A549 (cell line): Measurements from ENCODE around the gene GIMAP5. TPM values are rescaled to one million over a fixed set of nuclear protein-coding genes. Genes with fewer than 3 reads are reported as not detected.

ENCODE experiments used
- ATAC-seq, 2 experiments: fragments of 200-7000 bp in 1 of 2; fragments of >200 bp in 1 of 2; cut with Nextera tagmentation in 1 of 2; cut with Tn5 transposase in 1 of 2; 3 replicates each; pipeline versions ENCODE4 v1.8.0 to v1.9.1; 2018 to 2020; ENCODE audit warnings: mild to moderate bottlenecking in 1 of 2, moderate library complexity in 1 of 2
- CTCF ChIA-PET: fragments of 300-600 bp; sonication (Branson Sonifier 250); formaldehyde crosslinking; extraction: SDS; loops from one replicate; lab custom pipeline; 2021; ENCODE audit warnings: antibody characterized with exemption, inconsistent platforms; lab: Yijun Ruan, JAX
- POLR2A ChIA-PET: fragments of 350-600 bp; formaldehyde crosslinking; extraction: SDS; loops from one replicate; lab custom pipeline; 2021; ENCODE audit warnings: antibody characterized with exemption, inconsistent platforms; lab: Yijun Ruan, JAX
- DNase-seq, 2 experiments: peaks; one replicate each; pipeline versions ENCODE4 v3.0.0 to v3.0.0-alpha.2; 2011 to 2016; ENCODE audit warnings: low read depth in 1 of 2, low spot score in 1 of 2
- FAIRE-seq: peaks from 2 replicates; lab custom pipeline; 2011; peaks lifted over from hg19 to GRCh38; lab: Jason Lieb, UNC
- H3K27ac ChIP-seq, 2 experiments: fragments of >200 bp; sonication (Bioruptor Twin); formaldehyde crosslinking; 3 replicates each; pipeline ENCODE4 v1.5.1; 2016 to 2017
- H3K4me1 ChIP-seq: fragments of >200 bp; sonication (Bioruptor Twin); formaldehyde crosslinking; 3 replicates; pipeline ENCODE4 v1.6.1; 2016
- H3K4me2 ChIP-seq: fragments of >200 bp; sonication (Bioruptor Twin); formaldehyde crosslinking; 3 replicates; pipeline ENCODE4 v1.6.1; 2016
- H3K4me3 ChIP-seq: fragments of >200 bp; sonication (Bioruptor Twin); formaldehyde crosslinking; 3 replicates; pipeline ENCODE4 v1.5.1; 2016
- H3K9me3 ChIP-seq: fragments of >200 bp; sonication (Bioruptor Twin); formaldehyde crosslinking; 3 replicates; pipeline ENCODE4 v1.6.1; 2016
- BCL3 ChIP-seq: fragments of >200 bp; sonication (Bioruptor Twin); formaldehyde crosslinking; IDR thresholded peaks from 3 replicates; pipeline ENCODE4 v1.6.1; 2016
- CBX2 ChIP-seq: fragments of 200-600 bp; sonication (generic); IDR thresholded peaks from 2 replicates; pipeline ENCODE4 v1.6.1; 2016; ENCODE audit warnings: low read depth, mild to moderate bottlenecking, borderline replicate concordance
- CTCF ChIP-seq: fragments of >200 bp; sonication (Bioruptor Twin); formaldehyde crosslinking; IDR thresholded peaks from 3 replicates; pipeline ENCODE4 v1.5.1; 2016
- E2F6 ChIP-seq: IDR thresholded peaks from 2 replicates; pipeline ENCODE4 v1.6.1; 2012; ENCODE audit warnings: low read depth, borderline replicate concordance
- EHF ChIP-seq: fragments of 250-450 bp; sonication (Bioruptor Pico); IDR thresholded peaks from 2 replicates; pipeline ENCODE4 v1.5.0; 2020; ENCODE audit warnings: mild to moderate bottlenecking
- HEYL ChIP-seq: fragments of 250-450 bp; sonication (Bioruptor Pico); IDR thresholded peaks from 2 replicates; pipeline ENCODE4 v1.8.0; 2021; ENCODE audit warnings: mild to moderate bottlenecking, moderate library complexity
- HOXB13 ChIP-seq: fragments of 250-450 bp; sonication (Bioruptor Pico); IDR thresholded peaks from 2 replicates; pipeline ENCODE4 v1.5.0; 2020; ENCODE audit warnings: low read depth, mild to moderate bottlenecking, moderate library complexity
- MAFK ChIP-seq: fragments of 450-650 bp; IDR thresholded peaks from 2 replicates; pipeline ENCODE4 v1.6.1; 2014; ENCODE audit not compliant: partially characterized antibody
- MYC ChIP-seq: IDR thresholded peaks from 2 replicates; pipeline ENCODE4 v1.6.1; 2012; ENCODE audit warnings: mild to moderate bottlenecking, inconsistent platforms, low read length, improper control_type of control experiment, borderline replicate concordance
- RAD21 ChIP-seq, 2 experiments: fragments of >200 bp in 1 of 2; sonication (Bioruptor Twin) in 1 of 2; formaldehyde crosslinking in 1 of 2; IDR thresholded peaks in 1 of 2; conservative IDR thresholded peaks in 1 of 2; 2 replicates in 1 of 2; 3 replicates in 1 of 2; pipeline ENCODE4 v1.6.1; 2012 to 2018; ENCODE audit warnings: inconsistent platforms in 1 of 2
- RARB ChIP-seq: fragments of 250-450 bp; sonication (Bioruptor Pico); IDR thresholded peaks from 2 replicates; pipeline ENCODE4 v1.8.0; 2021; ENCODE audit warnings: mild to moderate bottlenecking, moderate library complexity
- RFX5 ChIP-seq: fragments of 450-650 bp; IDR thresholded peaks from 2 replicates; pipeline ENCODE4 v1.7.1; 2014; ENCODE audit warnings: antibody characterized with exemption, mild to moderate bottlenecking, moderate library complexity
- TP53 ChIP-seq: fragments of 250-450 bp; sonication (Bioruptor Pico); IDR thresholded peaks from 2 replicates; pipeline ENCODE4 v1.5.0; 2021; ENCODE audit warnings: mild to moderate bottlenecking, moderate library complexity
- ZC3H11A ChIP-seq: fragments of 450-650 bp; IDR thresholded peaks from 2 replicates; pipeline ENCODE4 v1.6.1; 2014; ENCODE audit warnings: antibody characterized with exemption, mild to moderate bottlenecking
- ZNF302 ChIP-seq: fragments of 250-450 bp; sonication (Bioruptor Pico); IDR thresholded peaks from 2 replicates; pipeline ENCODE4 v1.9.0; 2021; ENCODE audit warnings: inconsistent platforms, mild to moderate bottlenecking, moderate library complexity
- WGBS: methylation state at CpG from one replicate; pipeline ENCODE4 v1.1.6; 2017; ENCODE audit errors: missing lambda C conversion rate; 5-methylcytosine and 5-hydroxymethylcytosine counted together
- polyA plus RNA-seq, 4 experiments: library from polyadenylated mRNA; depleted of rRNA in 3 of 4; stranded (reverse); fragments of >200 nt; fragmentation: RNase III in 1 of 4; extraction: RNeasy Plus Mini Kit Qiagen cat#74134 plus additional on column Dnase treatment in 1 of 4; gene quantifications; 2 replicates in 3 of 4; 3 replicates in 1 of 4; pipeline ENCODE4 v1.2.3, GENCODE V29; 2011 to 2017

Gene GIMAP5
- polyA plus RNA-seq, 2 of the 4 experiments (the other 2 are of a cell fraction), result not detected

- ChIA-PET CTCF (interaction anchor here (0.6 kb wide), 2 partner anchors 1051 to 1326 kb away, joined by 3 read pairs; no protein-coding TSS in a partner anchor), POLR2A (no interaction called here)
- H3K27ac ChIP-seq, result no peak overlapping the region
- TF ChIP-seq RFX5 (no peak), CBX2 (no peak), CTCF (no peak), MYC (no peak), HEYL (CRISPR knock-in tag) (no peak), E2F6 (no peak), ZC3H11A (no peak)
- H3K4me2 ChIP-seq, result no peak overlapping the region
- DNase-seq (no peak), FAIRE-seq (no peak), ATAC-seq (no peak)
- no peaks in the 10 kb centered on the region for H3K4me1 ChIP-seq
- H3K4me3 ChIP-seq, result no peak overlapping the region
- WGBS, result 0% methylated on average over 5 of the region's 5 CpGs
- H3K9me3 ChIP-seq, result no peaks in the 10 kb centered on the region
These were observed 3.6 kb upstream of the GIMAP5 start for GRCh38 chr7:150733482-150734095.

GRCh38 chr7:150734254-150734653 lies 3.0 kb upstream of the GIMAP5 start:
- ChIA-PET POLR2A (no interaction called here), CTCF (no interaction called here)

More at GRCh38 chr7:150734254-150734653, 3.0 kb upstream of the GIMAP5 start:
- TF ChIP-seq MAFK (no peak), BCL3 (no peak), EHF (CRISPR knock-in tag) (no peak), ZNF302 (CRISPR knock-in tag) (no peak), RARB (no peak), HOXB13 (CRISPR knock-in tag) (no peak), TP53 (no peak), CTCF (no peak), RAD21 (conservative IDR thresholded peaks at IDR 0.05 in 1 of 2, IDR thresholded peaks at IDR 0.05 in 1 of 2) (no peak)
- no peak for DNase-seq
- no peaks in the 10 kb centered on the region for H3K4me1 ChIP-seq
- 13% methylated on average over 3 of the region's 3 CpGs for WGBS
- no peak for ATAC-seq
- H3K27ac ChIP-seq, result no peak overlapping the region
- no peak overlapping the region for H3K4me3 ChIP-seq
- no peak overlapping the region for H3K4me2 ChIP-seq
- no peak for FAIRE-seq
- H3K9me3 ChIP-seq, result no peaks in the 10 kb centered on the region
